ENCODE measurements around the gene MECP2.

DNA sequence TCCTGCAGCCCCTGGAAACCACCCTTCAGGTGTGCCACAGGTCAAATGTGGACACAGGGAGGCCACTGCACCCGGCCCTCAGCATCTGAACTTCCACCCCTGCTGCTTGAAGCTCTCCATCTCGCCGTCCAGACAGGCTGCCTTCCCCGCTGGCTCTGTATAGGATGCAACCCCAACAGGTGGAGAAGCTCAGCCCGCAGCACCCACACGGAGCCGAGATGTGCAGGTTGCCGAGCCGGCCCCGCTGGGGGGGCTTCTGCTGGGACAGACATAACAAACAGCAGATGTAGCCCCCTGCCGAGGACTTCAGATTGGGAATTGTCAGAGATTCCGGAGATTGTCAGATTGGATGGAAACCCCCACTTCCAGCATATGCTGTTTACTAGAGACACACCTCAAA, 104.4 kb downstream of the MECP2 start:
- no peak for TF ChIP-seq POLR2AphosphoS5 (IDR thresholded peaks at IDR 0.05; ENCODE audit: borderline replicate concordance, low read depth, low read length)
- TF ChIP-seq FOXP2 (optimal IDR thresholded peaks at IDR 0.05; ENCODE audit: control extremely low read depth, extremely low read length, insufficient read depth) = no peak

Measured in SK-N-MC (cell line).